IMR-90 (cell line): ENCODE results near the gene NAPA.

Experiments used
- BHLHE40 ChIP-seq: fragments of 150-350 bp; IDR thresholded peaks from 2 replicates; pipeline ENCODE4 v1.6.1; 2016; ENCODE audit warnings: mild to moderate bottlenecking, low read depth, low read length
- CEBPB ChIP-seq: IDR thresholded peaks from 2 replicates; pipeline ENCODE4 v1.6.1; 2012; ENCODE audit warnings: low read depth, low read length, improper control_type of control experiment
- CTCF ChIP-seq: conservative IDR thresholded peaks from 2 replicates; pipeline ENCODE4 v1.5.1; 2012; ENCODE audit warnings: mild to moderate bottlenecking, low read depth, low read length, improper control_type of control experiment
- ELK1 ChIP-seq: fragments of 150-350 bp; IDR thresholded peaks from 2 replicates; pipeline ENCODE4 v1.6.1; 2016; ENCODE audit warnings: low read depth, mild to moderate bottlenecking, low read length, moderate library complexity, borderline replicate concordance
- FOS ChIP-seq: fragments of 150-350 bp; IDR thresholded peaks from 2 replicates; pipeline ENCODE4 v1.6.1; 2016; ENCODE audit warnings: low read depth, low read length
- MAFK ChIP-seq: IDR thresholded peaks from 2 replicates; pipeline ENCODE4 v1.6.1; 2012; ENCODE audit warnings: low read depth, low read length, improper control_type of control experiment
- MAZ ChIP-seq: IDR thresholded peaks from 2 replicates; pipeline ENCODE4 v1.6.1; 2012; ENCODE audit warnings: low read depth, mild to moderate bottlenecking, low read length, improper control_type of control experiment, moderate library complexity, borderline replicate concordance
- POLR2A ChIP-seq: IDR thresholded peaks from 2 replicates; pipeline ENCODE4 v1.6.1; 2012; ENCODE audit warnings: mild to moderate bottlenecking, low read depth, low read length
- RAD21 ChIP-seq: IDR thresholded peaks from 2 replicates; pipeline ENCODE4 v1.6.1; 2012; ENCODE audit warnings: low read length, improper control_type of control experiment
- RCOR1 ChIP-seq: IDR thresholded peaks from 2 replicates; pipeline ENCODE4 v1.6.1; 2012; ENCODE audit warnings: mild to moderate bottlenecking, low read length, improper control_type of control experiment; ENCODE audit not compliant: insufficient replicate concordance
- RFX5 ChIP-seq: IDR thresholded peaks from 2 replicates; pipeline ENCODE4 v1.8.0; 2012; ENCODE audit warnings: low read depth, mild to moderate bottlenecking, low read length, moderate library complexity
- SMC3 ChIP-seq: fragments of 150-350 bp; IDR thresholded peaks from 2 replicates; pipeline ENCODE4 v1.6.1; 2016; ENCODE audit warnings: low read depth, mild to moderate bottlenecking, antibody characterized with exemption, low read length, moderate library complexity

GRCh38 chr19:47473336-47473735, 41.5 kb downstream of the NAPA start:
- no peak for TF ChIP-seq POLR2A
- TF ChIP-seq CTCF, result no peak
- no peak for TF ChIP-seq RCOR1
- TF ChIP-seq SMC3, result no peak
- TF ChIP-seq FOS, result no peak
- TF ChIP-seq ELK1, result no peak
- TF ChIP-seq RFX5, result no peak
- no peak for TF ChIP-seq BHLHE40
- TF ChIP-seq CEBPB, result no peak
- TF ChIP-seq RAD21, result no peak
- TF ChIP-seq MAFK, result no peak
- no peak for TF ChIP-seq MAZ
